SU-DHL-6 (cell line): ENCODE data around the gene NR1I2.

ENCODE experiments used
- EZH2phosphoT487 ChIP-seq: fragments of 200-600 bp; sonication (generic), shearing (Covaris generic); conservative IDR thresholded peaks from 2 replicates; pipeline ENCODE4 v1.6.1; 2018; ENCODE audit warnings: mild to moderate bottlenecking, antibody characterized with exemption, low read length, moderate library complexity, mixed read lengths
- TF ChIP-seq, protein P1 (sequence below): fragments of 200-600 bp; sonication (generic); IDR thresholded peaks from one replicate; pipeline ENCODE4 v1.5.1; 2017; ENCODE audit warnings: antibody characterized with exemption, mild to moderate bottlenecking, low read length, moderate library complexity; ENCODE audit not compliant: insufficient read depth, poor library complexity, severe bottlenecking

- TF ChIP-seq, protein P1, sequence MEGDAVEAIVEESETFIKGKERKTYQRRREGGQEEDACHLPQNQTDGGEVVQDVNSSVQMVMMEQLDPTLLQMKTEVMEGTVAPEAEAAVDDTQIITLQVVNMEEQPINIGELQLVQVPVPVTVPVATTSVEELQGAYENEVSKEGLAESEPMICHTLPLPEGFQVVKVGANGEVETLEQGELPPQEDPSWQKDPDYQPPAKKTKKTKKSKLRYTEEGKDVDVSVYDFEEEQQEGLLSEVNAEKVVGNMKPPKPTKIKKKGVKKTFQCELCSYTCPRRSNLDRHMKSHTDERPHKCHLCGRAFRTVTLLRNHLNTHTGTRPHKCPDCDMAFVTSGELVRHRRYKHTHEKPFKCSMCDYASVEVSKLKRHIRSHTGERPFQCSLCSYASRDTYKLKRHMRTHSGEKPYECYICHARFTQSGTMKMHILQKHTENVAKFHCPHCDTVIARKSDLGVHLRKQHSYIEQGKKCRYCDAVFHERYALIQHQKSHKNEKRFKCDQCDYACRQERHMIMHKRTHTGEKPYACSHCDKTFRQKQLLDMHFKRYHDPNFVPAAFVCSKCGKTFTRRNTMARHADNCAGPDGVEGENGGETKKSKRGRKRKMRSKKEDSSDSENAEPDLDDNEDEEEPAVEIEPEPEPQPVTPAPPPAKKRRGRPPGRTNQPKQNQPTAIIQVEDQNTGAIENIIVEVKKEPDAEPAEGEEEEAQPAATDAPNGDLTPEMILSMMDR = no peak
- no peak for TF ChIP-seq EZH2phosphoT487
Measured at GRCh38 chr3:119763466-119763865, 18.4 kb upstream of the NR1I2 start.
